HG03103 (cell line): ENCODE data around the gene DOCK2.
"Not testable (repeated sequence)": the region's sequence is repeated elsewhere in the genome, so short reads cannot be mapped to it uniquely, and the experiment has no call there.

ENCODE experiments used
- ATAC-seq: cut with Tn5 transposase; IDR thresholded peaks from one replicate; pipeline ENCODE4 v1.9.1; 2021; ENCODE audit warnings: low read depth; ENCODE audit not compliant: unreplicated experiment

Gene DOCK2

DNA sequence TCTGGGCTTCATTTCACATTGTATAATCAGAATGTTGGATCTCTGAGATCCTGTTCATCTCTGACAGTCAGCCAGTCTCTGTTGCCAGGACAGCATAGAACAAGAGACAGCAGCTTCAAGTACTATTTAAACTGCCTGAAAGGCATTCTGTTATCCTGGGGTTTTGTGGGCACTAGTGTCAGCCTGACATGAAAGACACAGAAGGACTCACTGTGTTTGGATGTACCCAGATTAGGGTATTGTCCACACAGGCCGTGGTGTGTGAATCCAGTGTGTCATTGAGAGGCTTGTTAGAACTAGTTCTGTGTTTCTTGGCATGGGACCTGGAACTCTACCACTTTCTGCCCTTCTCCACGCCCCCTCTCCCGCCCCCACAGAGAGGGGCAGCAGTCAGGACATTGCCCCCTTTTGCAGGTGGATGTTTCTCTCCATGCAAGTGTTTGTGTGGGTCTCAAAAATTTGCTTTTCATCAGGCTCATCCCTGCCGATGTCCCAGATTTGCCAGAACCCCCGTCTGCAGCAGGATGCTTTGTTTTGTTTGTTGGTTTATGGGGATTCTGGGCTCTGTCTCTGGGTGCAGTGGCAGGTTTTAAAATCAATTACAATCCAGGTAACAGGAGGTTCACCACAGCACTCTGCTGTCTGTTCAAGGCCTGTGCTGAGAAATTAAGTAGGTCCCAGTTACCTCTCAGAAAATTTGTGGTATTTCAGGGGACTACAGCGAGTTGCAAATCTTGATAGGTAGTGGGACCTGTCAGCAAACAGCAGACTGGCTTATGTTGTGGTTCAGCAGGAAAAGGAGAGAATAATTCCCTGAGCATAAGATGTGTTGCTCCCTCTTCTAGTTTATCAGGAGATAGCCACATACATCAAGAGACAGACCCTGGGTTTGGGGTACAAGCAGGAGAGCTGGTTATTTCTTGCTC is 144.6 kb downstream of the DOCK2 start:
- no peak for ATAC-seq

DNA sequence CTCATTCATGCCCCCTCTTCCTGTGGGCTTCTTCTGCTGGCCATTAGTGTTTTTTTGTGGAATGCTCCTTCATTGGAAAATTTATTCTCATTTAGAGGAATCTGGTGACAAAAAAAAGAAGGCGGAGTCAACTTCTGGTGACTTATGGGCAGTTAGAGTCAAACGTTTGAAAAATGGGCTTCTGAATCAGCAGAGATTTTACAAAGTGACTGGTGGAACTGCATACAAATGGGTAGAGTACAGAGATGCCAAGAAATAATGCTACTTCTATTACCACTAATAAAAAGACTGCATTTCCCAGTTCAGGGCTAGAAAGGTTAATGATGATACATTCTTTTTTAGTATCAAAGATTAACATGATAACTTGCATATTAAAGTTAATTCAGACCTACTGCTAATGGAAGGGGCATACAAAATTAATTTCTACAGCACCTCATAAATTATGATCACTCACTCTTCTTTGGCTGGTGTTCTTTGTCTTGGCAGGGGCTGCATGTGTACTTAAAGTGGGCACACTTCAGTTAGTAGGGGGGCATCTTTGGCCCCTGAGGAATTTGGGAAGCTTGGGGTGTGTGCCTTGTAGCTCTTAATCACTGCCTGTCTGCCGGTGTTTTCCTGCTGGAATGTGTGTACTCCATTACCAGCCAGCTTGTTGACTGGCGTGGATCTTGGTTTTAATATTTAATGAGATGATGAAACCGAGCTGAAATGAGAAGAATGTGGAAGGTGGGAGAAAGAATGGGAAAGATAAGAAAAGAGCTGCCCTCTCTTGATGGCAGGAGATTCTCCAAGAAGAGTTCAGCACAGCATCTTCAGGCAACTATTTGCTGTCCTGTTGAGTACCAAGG is 148.9 kb downstream of the DOCK2 start:
- no peak for ATAC-seq

DNA sequence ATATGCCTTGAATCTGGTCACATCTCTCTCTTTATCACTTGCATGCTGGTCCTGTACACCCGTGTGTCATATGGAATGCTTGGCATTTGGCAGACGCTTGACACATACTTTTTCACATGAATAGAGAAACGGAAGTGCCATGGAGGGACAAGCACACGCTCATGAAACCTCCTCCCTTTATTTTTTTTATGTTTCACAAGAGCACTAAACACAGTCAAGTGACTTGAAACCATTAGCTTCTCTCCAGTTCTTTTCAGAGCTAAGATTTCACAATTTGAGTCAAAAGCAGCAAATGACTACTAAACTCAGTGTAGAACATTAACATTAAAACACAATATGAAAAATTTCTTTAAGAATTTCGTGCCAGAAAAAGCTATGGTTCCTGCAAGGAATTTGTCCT is 151.1 kb downstream of the DOCK2 start:
- no peak for ATAC-seq

DNA sequence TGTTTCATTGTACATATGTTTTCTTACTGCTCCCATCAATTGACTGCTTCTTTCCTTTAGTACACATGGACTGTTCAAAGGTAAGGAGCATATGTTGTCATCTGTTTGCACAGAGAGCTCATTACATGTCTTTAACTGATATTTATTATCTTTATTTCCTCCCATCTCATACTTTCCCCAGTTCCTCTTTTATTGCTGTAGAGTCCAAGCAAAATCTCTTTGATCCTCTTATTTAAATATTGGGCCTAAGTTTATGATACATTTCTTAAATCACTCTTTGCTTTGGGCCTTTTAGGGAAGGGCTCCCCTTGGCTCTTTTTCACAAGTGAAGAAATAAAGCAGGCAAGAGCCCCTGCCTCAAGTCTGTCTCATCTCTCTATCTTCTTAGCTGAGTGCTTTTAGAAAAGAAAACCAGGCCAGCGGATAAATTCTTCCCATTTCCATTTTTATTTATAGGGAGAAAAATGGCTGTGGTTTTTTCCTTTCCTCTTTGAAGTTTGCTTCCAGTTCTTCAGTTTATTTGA is 152.4 kb downstream of the DOCK2 start:
- no peak for ATAC-seq

DNA sequence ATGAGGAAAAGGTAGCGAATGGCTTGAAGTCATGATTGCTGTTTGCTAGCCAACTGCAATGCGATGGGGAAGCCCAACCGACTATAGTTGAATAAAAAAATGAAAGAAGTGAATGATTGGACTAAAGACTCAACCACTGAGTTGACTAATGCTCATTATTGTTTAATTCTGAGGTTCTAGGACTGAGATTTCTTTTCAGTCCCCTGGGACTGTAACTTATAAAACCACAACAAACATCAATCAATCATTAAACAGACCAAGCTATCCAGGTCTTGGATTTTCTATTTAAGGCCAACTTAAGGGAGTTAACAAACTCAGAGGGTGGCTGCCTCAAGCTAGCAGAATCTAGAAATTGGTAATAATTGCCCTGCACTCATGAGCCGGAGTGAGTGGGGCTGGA is 154.2 kb downstream of the DOCK2 start:
- ATAC-seq = no peak

DNA sequence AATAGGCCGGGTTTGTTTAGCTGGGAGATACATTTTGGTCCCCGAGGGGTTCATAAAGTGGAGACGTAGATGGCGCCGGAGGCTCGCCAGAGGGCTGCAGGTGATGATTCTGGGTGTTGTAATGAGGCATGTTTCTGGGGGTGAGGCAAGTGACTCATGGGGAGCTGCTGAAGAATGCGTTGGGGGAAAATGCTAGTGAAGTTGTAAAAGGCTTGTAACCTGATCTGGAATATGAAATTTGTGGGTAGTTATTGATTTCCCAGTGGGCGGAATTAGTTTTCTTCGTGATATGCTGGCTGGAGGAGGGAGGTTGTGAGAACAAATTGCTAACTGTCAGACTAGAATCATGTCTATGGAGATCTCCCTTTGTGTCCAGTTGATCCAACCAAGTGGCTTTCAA is 158.3 kb downstream of the DOCK2 start:
- no peak for ATAC-seq

DNA sequence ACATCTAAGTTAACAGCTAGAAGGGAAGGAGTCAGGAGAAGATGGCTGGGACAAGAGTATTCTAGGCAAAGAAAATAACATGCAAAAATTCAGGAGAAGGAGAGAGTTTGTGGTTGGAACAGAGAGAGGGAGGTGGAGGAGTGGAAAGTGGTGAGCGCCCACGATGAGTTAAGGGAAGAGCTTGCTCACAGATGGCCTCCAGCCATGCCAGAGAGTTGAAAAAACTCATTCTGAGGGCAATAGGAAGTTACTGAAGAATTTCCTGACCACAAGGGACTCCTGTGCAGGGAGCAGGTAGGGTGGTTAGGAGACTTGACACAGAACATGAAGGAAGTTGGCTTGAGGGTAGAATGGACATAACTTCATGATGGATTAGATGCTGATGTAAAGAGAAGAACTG is 159.7 kb downstream of the DOCK2 start:
- no peak for ATAC-seq

DNA sequence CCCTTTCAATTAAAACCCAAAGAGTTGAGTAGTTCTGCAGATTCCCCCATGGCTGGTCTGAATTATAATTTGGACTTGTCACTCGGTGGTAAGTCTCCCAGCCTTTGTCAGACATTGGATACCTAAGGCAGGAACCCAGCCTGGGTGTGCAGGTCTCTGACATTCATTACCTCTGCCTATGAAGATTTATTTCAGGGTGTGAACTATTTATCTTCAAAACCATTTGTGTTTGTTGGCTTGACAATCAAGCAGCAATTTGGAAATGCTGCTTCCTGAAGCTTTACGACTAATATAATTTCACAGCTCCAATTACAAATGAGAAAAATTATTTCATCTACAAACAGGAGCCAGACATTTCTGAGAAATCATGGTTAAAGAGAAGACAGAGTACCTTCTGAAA is 160.5 kb downstream of the DOCK2 start:
- ATAC-seq = no peak

DNA sequence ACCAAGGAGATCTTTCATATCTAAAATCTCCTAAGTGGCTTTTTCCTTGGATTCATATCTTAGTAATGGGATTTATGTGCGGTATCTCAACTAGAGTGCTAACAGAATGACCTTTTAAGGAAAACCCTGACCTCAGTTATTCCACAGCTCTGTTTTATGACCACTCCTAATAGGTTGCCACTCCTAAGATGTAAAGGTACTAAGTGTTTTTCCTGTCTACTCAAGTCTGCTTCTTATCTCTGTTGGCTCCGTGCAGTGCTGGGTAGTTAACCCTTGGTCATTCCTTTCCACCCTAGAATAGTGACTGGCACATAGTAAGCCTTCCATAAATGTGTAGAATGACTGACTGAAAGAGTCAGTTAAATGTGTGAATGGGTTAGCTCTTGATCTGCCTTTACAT is 161.4 kb downstream of the DOCK2 start:
- no peak for ATAC-seq

DNA sequence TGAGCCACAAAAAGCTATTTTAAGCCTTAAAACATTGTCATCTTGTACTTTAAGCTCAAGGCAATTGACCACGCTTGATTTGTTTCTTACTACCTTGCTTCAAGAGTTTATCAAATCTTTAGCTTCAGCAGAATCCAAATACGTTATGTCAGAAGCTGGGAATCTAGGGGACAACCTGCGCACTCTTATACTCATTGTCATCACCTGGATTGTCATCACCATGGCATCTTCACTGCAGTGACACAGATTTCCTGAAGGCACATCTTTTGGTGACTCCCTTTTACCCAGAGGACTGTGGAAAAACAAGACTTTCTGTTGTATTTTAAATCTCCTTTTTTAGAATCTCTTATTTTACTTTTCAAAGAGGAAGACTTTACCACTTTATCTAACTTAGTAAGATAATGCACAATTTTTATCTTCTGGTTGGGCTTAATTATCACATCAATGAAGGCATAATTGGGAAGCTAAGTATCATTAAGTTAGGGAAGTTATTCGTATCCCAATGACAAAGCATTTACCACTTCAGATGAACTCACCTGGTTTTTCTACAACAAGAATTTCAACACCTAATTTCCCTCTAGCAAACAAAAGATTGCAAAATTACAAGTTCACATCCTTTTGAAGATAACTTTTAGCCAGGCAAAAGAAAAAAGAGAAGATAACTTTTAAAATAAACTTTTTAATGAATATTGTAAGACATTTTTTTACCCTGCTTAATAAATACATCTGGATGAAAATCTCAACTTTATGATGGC is 162.0 kb downstream of the DOCK2 start:
- ATAC-seq = no peak

DNA sequence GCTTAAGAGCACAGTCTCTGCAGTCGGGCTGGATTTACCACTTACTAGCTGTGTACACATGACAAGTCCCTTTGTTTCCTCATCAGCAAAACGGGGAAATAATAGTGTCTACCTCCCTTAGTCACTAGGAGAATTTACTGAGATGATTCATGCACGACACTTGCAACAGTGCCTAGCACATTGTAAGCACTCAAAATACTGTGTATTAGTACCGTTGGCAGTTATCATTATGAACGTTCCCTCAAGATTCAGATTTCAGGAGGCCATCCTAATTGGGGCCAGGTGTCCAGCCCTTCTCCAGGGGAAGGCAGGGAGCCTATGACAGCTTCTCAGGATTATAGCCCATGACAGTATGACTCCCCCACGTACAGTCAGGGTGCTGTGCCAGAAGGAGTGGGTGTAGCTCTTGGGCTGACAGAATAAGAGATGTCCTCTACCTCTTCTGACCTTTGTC is 164.3 kb downstream of the DOCK2 start:
- no peak for ATAC-seq

DNA sequence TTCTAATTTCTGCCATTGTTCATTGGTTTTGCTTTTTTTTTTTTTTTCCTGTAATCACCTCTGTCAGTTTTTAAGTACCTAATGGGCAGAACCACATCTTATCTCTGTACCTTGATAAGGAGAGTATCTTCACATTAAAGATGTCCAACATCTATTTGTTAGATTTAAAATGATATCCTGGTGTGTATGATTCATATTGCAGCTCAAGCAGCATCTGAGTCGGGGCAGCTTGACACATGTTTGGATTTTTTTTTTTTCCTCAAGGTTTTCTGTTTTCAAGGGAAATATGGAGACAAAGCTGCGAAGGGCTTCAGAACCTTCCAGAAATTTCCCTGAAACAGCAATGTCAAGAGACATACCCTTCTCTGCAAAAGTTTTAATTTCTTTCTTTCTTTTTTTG is 164.7 kb downstream of the DOCK2 start:
- ATAC-seq = no peak

DNA sequence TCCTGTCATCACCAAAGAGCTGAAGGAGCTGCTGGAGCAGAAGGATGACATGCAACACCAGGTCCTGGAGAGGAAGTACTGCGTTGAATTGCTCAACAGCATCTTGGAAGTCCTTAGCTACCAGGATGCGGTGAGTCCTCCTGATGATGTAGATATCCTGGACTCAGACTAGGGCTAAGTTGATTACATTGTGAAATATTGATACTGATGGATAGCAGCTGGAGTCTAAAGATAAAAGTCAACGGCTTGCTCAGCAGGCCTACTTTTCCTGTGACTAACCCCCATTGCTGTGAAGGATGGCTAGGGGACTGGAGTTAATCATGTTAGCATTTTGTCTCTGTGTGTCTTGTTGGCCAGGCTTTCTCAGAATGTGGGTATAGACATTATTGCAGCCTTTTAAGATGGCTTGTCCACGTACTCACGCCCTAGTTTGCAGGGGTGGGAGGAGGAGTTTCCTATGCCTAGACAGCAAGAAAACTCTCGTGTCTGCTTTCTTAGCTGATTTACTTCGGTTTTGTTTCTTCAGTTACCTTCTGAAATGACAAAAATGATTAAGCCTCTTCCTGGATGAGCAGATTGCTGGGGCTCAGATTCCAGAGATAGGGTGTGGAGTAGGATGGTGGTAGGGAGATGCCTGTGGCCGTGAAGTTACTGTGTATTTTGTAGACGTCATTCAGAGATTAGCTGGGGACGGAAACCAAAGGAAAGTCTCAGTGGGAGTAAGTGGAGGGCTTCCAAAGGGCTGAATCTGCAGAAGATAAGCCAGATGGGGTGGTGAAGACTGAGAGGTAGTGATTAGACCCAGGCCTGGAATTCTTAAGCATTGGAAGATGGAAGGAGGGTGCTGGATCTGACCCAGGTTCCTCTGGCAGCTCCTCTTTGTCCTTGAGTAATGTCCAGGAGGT is 166.3 kb downstream of the DOCK2 start:
- no peak for ATAC-seq

DNA sequence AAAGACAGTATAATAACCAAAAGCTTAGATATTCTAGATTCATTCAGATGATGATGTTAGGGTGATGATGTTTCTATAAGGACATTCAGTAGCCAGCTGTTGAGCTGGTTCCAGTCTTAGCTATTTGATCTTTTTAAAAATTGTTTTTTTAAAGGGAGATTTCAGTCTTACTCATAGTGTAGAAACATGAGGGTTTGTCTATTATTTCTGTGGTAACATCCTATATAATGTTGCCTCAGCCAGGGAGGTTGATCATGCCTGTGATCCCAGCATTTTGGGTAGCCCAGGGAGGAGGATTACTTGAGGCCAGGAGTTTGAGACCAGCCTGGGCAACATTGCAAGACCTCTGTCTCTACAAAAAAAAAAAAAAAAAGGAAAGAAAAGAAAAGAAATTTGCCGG is 167.8 kb downstream of the DOCK2 start:
- no peak for ATAC-seq

DNA sequence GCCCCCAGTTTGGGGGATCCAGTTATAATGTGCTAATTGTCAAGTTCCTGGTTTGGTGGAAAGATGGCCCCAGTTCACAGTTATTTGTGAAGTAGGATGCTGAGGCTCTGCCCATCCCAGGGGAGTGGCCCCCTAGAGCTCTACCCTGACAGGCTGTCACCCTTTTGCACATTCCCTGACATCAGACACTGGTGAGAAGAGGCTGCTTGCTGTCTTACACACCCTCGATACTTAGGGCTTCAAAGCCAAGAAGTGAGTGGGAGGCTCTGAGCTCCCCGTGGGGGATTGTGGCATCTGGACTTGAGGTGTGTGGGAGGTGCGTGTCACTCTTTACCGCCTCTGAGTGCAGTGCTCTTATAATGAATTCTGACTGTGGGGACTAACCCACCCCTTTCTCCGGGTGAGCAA is 168.5 kb downstream of the DOCK2 start:
- peak; percentile 88 for ATAC-seq

DNA sequence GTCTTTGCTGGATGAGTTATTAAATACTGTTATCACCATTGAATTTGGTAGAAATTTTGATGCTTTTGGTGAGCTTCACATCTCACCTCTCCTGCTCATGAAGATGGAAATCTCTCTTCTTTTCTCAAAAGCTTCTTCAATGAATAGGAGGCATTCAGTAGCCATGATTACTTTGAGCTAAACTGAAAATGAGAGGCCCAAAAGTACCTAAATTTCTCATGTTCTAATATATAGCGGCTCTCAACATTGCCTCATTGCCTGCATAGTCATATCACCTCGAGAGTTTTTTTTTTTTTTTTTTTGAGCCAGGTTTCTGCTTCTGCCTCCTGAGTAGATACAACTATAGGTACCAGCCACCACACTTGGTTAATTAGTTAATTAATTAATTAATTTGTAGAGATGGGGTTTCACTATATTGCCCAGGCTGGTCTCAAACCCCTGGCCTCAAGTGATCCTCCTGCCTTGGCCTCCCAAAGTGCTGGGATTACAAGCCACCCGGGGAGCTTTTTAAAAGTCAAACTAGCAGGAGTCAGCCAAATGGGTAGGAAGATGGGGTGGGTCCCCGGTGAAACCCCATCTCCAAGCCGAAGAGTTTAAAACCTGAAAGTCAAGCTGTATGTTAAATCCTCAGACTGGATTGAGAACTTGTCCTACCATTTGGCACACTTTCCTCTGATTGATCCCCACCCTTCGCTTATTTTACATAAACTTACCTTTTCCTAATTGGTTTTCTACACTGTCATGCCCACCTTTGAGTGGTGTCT is 169.0 kb downstream of the DOCK2 start:
- peak; percentile 52 for ATAC-seq

DNA sequence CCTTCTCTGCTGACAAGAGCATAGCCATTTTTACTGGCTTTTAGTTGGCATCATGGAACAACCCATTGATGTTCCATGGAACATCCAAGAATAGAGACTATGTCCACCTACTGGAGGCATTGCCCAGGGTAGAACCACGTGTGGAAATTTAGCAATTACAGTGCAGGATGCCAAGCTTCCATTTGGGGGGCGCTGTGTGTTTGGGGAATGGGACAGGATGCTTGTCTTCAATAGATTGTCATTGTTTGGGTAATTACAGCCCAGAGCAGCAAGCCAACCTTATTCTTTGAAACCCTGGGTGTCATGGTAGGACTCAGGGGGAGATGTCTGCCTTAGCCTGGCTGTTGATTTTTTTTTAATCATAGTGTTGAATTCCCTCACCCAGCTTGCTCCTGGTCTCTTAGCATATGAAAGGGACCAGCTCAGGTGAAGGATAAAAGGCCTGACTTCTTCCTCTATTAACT is 171.1 kb downstream of the DOCK2 start:
- no peak for ATAC-seq

DNA sequence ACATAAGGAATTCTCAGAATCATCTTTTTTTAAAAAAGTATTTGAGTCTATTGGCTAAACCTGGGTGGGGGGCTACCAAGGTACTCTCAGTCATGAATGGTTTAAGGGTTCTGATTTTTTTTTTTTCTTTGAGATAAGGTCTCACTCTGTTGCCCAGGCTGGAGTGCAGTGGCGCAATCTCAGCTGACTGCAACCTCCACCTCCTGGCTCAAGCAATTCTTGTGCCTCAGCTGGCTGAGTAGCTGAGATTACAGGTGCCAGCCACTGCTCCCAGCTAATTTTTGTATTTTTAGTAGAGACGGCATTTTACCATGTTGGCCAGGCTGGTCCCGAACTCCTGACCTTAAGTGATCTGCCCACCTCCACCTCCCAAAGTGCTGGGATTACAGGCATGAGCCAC is 171.8 kb downstream of the DOCK2 start:
- ATAC-seq = not testable (repeated sequence)

DNA sequence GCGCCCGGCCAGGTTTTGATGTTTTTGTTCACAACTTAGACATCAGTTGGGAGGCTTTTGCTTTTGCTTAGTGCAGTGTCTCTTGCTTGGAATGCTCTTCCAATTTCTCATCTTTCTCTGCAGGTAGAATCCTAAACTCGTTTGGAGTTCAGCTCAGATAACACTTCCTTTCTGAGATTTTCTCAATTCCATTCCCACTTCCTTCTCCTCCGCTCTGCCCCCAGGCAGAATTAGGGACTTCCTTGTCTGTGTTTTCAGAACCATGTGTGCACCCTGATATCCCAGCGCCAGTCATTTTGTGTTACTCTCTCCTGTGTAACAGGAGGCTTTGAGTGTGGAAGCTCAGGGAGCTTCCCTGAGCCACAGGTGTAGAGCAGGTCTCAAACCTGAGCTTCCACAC is 172.2 kb downstream of the DOCK2 start:
- ATAC-seq = no peak
